NCI-H460 (cell line): Measurements from ENCODE around the gene CCND2. TPM values are rescaled to one million over a fixed set of nuclear protein-coding genes. Genes with fewer than 3 reads are reported as not detected.

Source experiments
- total RNA-seq: library from RNA; depleted of rRNA; stranded (reverse); fragments of >200 nt; shearing (Covaris generic); gene quantifications from 2 replicates; pipeline ENCODE4 v1.2.3, GENCODE V29; 2014; rRNA removed

Gene CCND2
- total RNA-seq, 1 experiment from 2014 or later = 0.17 TPM

Other genes with a start within 250 kb of the CCND2 start
- 14.1 and 22.0 TPM in 2 replicates for gene TIGAR, start 47.5 kb downstream of the CCND2 start, total RNA-seq
- gene FGF23, start 106.0 kb downstream of the CCND2 start, total RNA-seq = not detected in 2 replicates
- gene FGF6, start 172.1 kb downstream of the CCND2 start, total RNA-seq = not detected in 2 replicates